Measurements from ENCODE around the gene PLEKHA3. TPM values are rescaled to one million over a fixed set of nuclear protein-coding genes. Genes with fewer than 3 reads are reported as not detected.
A peak's percentile ranks its signal among the peaks of the same experiment; 100 is the strongest.

PLEKHA3 gene
- total RNA-seq, 1 experiment from 2014 or later = 25.9 TPM

GRCh38 chr2:178478130-178478438 lies 2.2 kb upstream of the PLEKHA3 start:
- Histone ChIP-seq H3K79me1 (ENCODE audit: insufficient read depth, low read depth, low read length, poor library complexity, severe bottlenecking) (no peaks in the 10 kb centered on the region), H3K4me1 (ENCODE audit: insufficient read depth, low read length) (peaks cover 3% of the 10 kb centered on the region; the same call in 1 of the 2 replicates), H3K23me2 (ENCODE audit: insufficient read length, low read depth, low read length, poor library complexity, severe bottlenecking) (peaks cover 11% of the 10 kb centered on the region), H3T11ph (ENCODE audit: low read length) (no peak overlapping the region), H3K56ac (ENCODE audit: insufficient read length, low read depth, low read length) (no peak overlapping the region), H3K9ac (ENCODE audit: extremely low read depth, insufficient read length, low read length) (peak overlapping the region; percentile 85), H4K5ac (ENCODE audit: insufficient read length, low read depth, low read length) (peak overlapping the region; percentile 12), H2BK12ac (ENCODE audit: insufficient read length, low read depth, low read length) (no peak overlapping the region), H2BK5ac (ENCODE audit: insufficient read length, low read length) (no peak overlapping the region), H2BK20ac (ENCODE audit: low read depth, low read length, poor library complexity, severe bottlenecking) (no peak overlapping the region), H2AK5ac (ENCODE audit: insufficient read length, low read length) (no peak overlapping the region), H3K23ac (ENCODE audit: insufficient read length, low read depth, low read length) (no peak overlapping the region), H4K91ac (ENCODE audit: insufficient read length, low read depth, low read length) (no peak overlapping the region), H3K79me2 (ENCODE audit: insufficient read depth, low read length) (peaks cover 3% of the 10 kb centered on the region; the same call in 1 of the 2 replicates), H2BK15ac (ENCODE audit: low read depth, low read length) (no peak overlapping the region), H3K4me2 (ENCODE audit: insufficient read depth, insufficient read length, low read length) (peak overlapping the region; percentile 98), H3K27me3 (ENCODE audit: insufficient read depth, low read length) (no peaks in the 10 kb centered on the region), H3K18ac (ENCODE audit: insufficient read length, low read depth, low read length) (peak overlapping the region; percentile 83), H3K4ac (ENCODE audit: low read depth, low read length) (no peak overlapping the region), H3K27ac (ENCODE audit: insufficient read length, low read depth, low read length) (no peak overlapping the region), H4K20me1 (ENCODE audit: control insufficient read depth, insufficient read depth, insufficient read length) (no peaks in the 10 kb centered on the region), H4K8ac (replicated peaks; ENCODE audit: insufficient read length, low read depth, low read length) (no peak overlapping the region), H2AFZ (ENCODE audit: low read length) (peak overlapping the region; percentile 96), H3K14ac (ENCODE audit: insufficient read depth, low read length) (peak overlapping the region; percentile 82; the same call in 1 of the 2 replicates), H2BK120ac (ENCODE audit: low read depth, low read length, poor library complexity, severe bottlenecking) (no peak overlapping the region), H3K9me3 (ENCODE audit: control insufficient read depth, low read depth, low read length) (no peaks in the 10 kb centered on the region)
- Mint-ChIP-seq H3K9me3 (no peaks in the 10 kb centered on the region; a peak in 1 of 5 replicates), H3K4me1 (peaks cover 20 to 31% of the 10 kb centered on the region in 2 experiments), H3K27me3 (ENCODE audit: low read depth) (no peaks in the 10 kb centered on the region; the same call in 1 of the 2 replicates), H3K4me3 (peak overlapping the region; percentile 91 to 97), H3K27ac (peak overlapping the region; percentile 86 to 98 (median 97)), H3K36me3 (ENCODE audit: insufficient read depth in 1 of 3, low read depth in 3 of 3) (no peaks in the 10 kb centered on the region)
- no peak for DNase-seq
- WGBS (ENCODE audit: extremely low coverage, insufficient read length, low lambda C conversion rate) = no CpG with 5 or more reads among the region's 10 CpGs
- no peak for TF ChIP-seq CTCF (conservative IDR thresholded peaks at IDR 0.05)

Data from H9 (cell line).